GM10847 (cell line): ENCODE data around the gene DLG2.

Source experiments
- POLR2A ChIP-seq: IDR thresholded peaks from 2 replicates; pipeline ENCODE4 v1.6.1; 2011; ENCODE audit not compliant: insufficient read length; ENCODE audit errors: extremely low read depth

The DLG2 gene

GRCh38 chr11:83502041-83502440 is 2125.1 kb downstream of the DLG2 start:
- TF ChIP-seq POLR2A, result no peak

DNA sequence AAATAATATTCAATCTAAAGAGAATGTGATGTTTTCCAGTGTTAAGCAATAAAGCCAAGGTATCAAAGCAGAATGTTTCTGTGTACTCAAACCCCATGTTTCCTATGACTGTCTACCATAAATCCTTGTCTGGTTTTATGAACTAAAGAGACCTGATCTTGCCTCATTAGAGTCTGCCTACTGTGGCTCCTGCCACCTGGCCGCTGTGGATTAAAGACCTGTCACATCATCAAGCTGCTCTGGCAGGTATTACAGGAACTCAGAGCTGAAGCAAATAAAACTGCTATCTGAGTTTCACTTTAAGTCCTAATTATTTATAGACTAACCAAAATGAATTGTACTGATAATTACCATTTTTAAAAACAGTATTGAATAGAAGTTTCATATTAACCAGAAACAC is 2133.2 kb downstream of the DLG2 start:
- TF ChIP-seq POLR2A, result no peak

DNA sequence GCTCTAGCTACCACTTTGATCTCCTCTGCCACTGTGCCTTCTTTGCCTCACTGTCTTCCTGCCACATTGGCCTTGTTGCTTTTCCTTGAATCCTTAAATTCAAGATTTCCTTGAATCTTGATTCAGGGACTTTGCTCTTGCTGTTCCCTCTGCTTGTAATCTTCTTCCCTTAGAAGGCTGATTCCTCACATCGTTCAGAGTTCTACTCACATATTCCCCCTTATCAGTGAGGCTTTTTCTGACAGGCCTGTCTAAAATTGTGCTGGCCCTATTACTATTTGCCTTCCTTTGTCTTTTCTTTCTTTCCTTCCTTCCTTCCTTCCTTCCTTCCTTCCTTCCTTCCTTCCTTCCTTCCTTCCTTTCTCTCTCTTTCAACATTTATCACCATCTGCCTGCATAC is 2134.1 kb downstream of the DLG2 start:
- TF ChIP-seq POLR2A, result no peak

DNA sequence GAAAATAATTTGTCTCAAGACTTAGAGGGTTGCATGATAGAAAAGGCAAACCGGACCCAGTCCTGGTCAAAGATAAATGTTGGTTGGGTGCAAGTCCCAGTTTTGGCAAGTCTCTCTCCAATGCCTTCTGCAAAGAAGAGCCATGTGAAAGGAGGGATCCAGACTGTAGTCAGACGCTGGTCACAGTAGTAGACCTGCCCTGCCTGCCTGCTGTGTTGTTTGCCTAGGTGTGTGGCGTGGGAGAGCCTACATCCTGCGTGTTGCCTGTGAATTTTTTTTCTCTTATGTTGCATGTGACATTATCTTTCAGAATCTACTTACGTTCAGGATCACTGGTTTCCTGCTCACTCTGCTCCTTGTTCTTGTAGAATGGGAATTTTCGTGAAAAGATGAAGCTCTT is 2143.3 kb downstream of the DLG2 start:
- no peak for TF ChIP-seq POLR2A

DNA sequence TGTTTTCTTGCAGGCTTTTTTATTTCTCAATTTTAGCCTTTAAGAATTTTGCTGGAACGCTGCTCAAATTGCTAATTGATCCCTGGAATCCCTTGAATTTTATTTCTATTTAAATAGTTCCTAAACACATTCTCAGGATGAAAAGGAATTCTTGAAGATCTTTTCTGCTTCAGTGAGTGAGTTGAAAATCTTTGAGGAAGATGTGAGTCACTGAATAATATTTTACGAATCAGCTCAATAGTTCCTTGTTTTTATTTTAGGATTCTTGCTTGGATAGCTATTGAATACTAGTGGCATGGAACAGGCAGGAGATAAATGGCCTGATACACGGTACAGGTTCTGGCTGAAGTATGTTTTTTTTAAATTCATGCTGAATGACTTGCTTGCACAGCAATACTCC is 2146.3 kb downstream of the DLG2 start:
- no peak for TF ChIP-seq POLR2A

- no peak for TF ChIP-seq POLR2A
Measured at GRCh38 chr11:83480251-83480650, 2146.9 kb downstream of the DLG2 start.

GRCh38 chr11:83477772-83478171 is 2149.4 kb downstream of the DLG2 start:
- TF ChIP-seq POLR2A, result no peak

DNA sequence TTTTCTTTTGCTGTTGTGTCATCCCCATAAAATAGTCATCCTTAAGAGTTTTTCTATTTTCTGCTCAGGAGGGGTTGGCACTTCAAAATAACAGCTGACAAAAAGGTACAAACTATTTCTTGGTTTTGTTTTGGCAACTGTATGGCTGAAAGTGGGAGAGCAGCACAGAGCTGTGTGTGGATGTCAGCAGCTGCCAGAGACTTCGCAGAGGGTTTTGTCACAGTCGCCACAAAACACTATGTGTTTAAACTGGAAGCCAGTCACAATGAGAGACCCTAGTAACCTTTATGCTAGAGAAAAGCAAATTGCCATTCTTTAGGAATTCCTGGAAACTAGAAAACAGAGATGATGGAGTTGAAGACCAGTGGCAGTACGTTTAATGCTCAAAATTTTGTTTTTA is 2151.4 kb downstream of the DLG2 start:
- TF ChIP-seq POLR2A, result no peak

DNA sequence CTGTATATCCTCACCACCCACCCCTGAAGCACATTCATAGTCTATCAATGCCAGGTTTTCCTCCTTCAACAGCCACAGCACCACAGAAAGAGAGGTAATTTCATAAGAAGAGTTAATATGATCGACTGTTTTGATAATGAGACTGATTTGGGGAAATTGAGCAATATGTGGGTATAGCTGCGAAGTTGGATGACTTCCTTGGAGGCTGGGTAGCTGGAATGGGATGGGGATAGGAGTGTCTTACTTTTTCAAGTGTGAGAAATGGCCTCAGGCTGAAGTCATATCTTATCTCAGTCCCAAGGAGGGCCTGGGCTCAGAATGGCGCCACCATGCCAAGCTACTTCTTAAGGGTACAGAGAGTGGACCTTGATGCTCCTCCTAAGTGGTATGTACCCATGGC is 2153.4 kb downstream of the DLG2 start:
- TF ChIP-seq POLR2A, result no peak

DNA sequence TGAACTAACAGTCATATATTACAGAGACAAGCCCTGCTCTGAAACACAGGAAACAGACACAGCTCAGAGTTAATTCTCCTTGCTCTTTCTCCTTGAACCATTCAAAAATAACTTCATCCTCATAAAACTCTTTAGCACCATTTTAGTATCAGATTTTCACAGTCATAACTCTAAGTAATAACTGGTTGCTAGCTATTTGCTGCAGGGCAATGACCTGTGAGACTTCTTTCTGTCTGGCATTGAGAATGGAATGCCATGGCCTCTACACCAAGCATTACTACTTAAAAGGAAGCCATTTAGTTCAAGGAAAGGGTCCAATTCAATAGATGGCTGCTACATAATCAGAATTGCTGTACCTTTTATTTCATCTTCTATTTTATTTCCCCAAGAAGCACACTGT is 2154.3 kb downstream of the DLG2 start:
- TF ChIP-seq POLR2A, result no peak

- TF ChIP-seq POLR2A, result no peak
Measured at GRCh38 chr11:83471831-83472727, 2155.1 kb downstream of the DLG2 start.

DNA sequence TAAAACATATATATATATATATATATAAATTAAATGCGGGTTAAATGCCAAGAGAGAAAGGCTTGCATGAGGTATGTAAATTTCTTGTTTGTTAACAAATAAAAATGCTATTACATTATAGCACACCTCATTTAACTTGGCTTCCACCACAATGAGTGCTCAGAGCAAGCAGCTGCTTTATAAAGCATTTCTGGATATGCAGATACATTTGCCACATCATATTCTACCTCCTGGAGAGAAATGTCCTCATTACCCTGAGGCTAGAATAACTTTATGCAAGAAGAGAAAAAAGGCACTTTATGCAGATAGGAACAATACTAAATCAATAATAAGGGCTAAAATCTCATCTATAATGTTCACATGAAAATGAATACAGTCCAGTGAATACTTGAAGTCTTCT is 2159.3 kb downstream of the DLG2 start:
- no peak for TF ChIP-seq POLR2A

DNA sequence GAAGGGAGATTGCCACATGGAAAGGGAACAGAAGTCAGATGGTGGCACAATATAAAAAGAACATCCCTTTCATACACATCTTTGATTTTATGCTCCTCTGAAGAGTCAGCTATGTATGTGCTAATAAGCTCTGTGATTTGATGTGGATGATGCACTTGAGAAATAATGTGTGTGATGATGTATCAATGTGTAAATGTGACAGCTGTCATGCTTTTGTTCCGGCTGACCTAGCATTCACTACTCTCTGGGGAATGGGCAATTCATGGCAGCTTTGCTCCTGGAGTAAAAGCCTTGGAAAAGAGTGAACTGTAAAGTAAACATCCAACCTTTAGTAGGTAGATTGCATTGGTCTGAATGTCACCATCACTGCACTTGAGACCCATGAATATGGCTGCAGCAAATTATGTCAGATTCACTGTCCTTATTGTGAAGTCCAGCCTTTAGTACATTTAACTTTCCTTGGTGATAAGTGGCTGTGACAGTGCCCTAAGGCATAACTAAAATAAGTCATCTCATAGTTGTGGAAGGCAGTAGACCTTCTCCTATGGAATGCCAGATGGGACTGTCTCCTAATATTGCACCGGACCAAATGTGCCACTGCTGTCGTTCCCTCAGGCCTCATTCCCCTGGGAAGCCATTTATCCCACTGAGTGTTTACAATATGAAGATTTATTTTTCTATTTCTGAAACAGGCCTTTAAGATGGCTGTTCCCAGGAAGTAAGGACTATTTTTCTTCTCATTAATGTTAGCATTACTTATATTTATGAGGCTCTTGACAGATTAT is 2162.8 kb downstream of the DLG2 start:
- no peak for TF ChIP-seq POLR2A

DNA sequence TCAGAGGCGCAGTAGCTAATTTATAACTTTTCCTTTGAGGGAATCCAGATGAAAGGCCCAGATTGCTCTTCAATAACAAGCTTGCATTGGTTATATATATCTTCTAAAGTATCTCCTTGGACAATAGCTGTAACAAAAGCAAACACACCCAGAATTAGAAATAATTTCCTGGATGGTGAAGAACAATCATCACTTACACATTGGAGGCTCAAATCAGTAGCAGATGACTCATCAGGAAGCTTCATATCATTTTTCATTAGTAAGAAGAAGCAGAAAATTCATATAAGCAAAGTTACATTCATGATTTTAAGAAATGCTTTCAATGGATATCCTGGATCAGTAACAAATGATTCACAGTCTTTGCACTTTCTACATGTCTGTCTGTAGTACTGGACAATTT is 2167.3 kb downstream of the DLG2 start:
- TF ChIP-seq POLR2A, result no peak

DNA sequence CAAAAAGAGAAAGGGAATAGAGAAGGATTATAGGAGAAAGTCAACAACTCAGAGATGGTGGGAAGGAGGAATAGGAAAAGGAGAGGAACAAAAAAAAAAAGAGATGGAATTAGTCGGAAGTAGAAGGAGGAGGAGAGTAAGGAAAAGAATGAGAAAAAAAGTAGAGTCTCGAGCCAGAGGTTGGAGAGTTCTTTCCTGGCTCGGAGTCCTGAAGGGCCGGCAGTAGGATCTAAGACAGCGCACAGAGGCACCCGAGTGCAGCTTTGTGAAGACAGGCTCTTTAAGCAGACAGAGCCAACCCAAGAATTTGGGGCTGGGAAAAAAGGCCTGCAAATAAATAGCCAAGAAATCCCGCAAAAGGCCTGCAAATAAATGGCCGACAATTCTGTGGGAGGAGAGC is 2170.6 kb downstream of the DLG2 start:
- TF ChIP-seq POLR2A, result no peak

DNA sequence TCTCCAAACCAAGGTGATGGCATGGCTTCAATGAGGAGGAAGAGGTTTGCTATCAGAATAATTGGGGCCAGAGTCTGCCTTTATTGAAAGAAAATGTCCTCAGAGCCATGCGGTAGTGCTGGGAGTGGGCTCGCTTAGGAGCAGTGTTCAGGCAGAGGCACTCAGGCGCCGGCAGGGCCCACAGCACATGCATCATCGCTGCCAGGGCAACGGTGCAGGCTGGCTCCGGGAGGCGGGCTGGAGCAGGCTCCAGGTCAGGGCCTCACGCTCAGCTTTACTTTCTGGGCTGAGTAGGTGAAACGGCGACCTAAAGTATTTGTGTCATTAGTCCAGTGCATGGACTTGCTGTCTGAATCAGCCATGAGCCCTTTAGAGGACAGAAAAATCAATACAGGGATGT is 2171.1 kb downstream of the DLG2 start:
- no peak for TF ChIP-seq POLR2A
